Liver (tissue), 9 donors: Measurements from ENCODE around the gene CHST12. TPM values are rescaled to one million over a fixed set of nuclear protein-coding genes. Genes with fewer than 3 reads are reported as not detected.

ENCODE experiments used
- DNase-seq: peaks from one replicate; pipeline ENCODE4 v3.0.0-alpha.2; 2017; ENCODE audit warnings: low spot score
- H3K27ac ChIP-seq, 2 donors: one replicate each; pipeline ENCODE4 v1.7.0; 2013; ENCODE audit warnings: inconsistent platforms in 2 of 2, low read length in 2 of 2, control low read depth in 1 of 2, low read depth in 1 of 2, mild to moderate bottlenecking in 1 of 2
- H3K27me3 ChIP-seq, 4 donors: one replicate each; pipeline versions ENCODE4 v1.6.1 to v1.7.0; 2013; ENCODE audit warnings: low read length in 3 of 4, inconsistent platforms in 1 of 4, mild to moderate bottlenecking in 1 of 4, moderate library complexity in 1 of 4; ENCODE audit not compliant: control insufficient read depth in 4 of 4, insufficient read depth in 4 of 4
- H3K36me3 ChIP-seq, 4 donors: one replicate each; pipeline versions ENCODE4 v1.6.1 to v1.7.0; 2013; ENCODE audit warnings: low read length in 3 of 4, mild to moderate bottlenecking in 3 of 4, low read depth in 1 of 4, moderate library complexity in 1 of 4; ENCODE audit not compliant: control insufficient read depth in 4 of 4, insufficient read depth in 3 of 4
- H3K4me1 ChIP-seq, 4 donors: one replicate each; pipeline versions ENCODE4 v1.6.1 to v1.7.0; 2013; ENCODE audit warnings: low read length in 3 of 4, mild to moderate bottlenecking in 3 of 4, moderate library complexity in 1 of 4; ENCODE audit not compliant: control insufficient read depth in 4 of 4, insufficient read depth in 4 of 4
- H3K4me3 ChIP-seq, 3 donors: one replicate each; pipeline versions ENCODE4 v1.6.1 to v1.7.0; 2013; ENCODE audit warnings: low read length in 3 of 3, control low read depth in 1 of 3, low read depth in 1 of 3, mild to moderate bottlenecking in 1 of 3
- H3K9ac ChIP-seq, 2 donors: one replicate each; pipeline ENCODE4 v1.7.0; 2013; ENCODE audit warnings: low read length in 2 of 2, mild to moderate bottlenecking in 2 of 2, moderate library complexity in 2 of 2, control low read depth in 1 of 2, low read depth in 1 of 2
- H3K9me3 ChIP-seq, 4 donors: one replicate each; pipeline versions ENCODE4 v1.6.1 to v1.7.0; 2013; ENCODE audit warnings: low read length in 3 of 4; ENCODE audit not compliant: control insufficient read depth in 4 of 4
- EGR1 ChIP-seq, 2 donors: IDR thresholded peaks; 2 replicates each; pipeline ENCODE4 v1.6.1; 2016 to 2018; ENCODE audit warnings: antibody characterized with exemption in 2 of 2, low read depth in 2 of 2
- FOXA1 ChIP-seq: IDR thresholded peaks from 2 replicates; pipeline ENCODE4 v1.6.1; 2016; ENCODE audit warnings: antibody characterized with exemption
- FOXA2 ChIP-seq: IDR thresholded peaks from 2 replicates; pipeline ENCODE4 v1.6.1; 2016; ENCODE audit warnings: antibody characterized with exemption
- GABPA ChIP-seq, 2 donors: IDR thresholded peaks in 1 of 2; conservative IDR thresholded peaks in 1 of 2; 2 replicates each; pipeline ENCODE4 v1.6.1; 2016; ENCODE audit warnings: antibody characterized with exemption in 2 of 2, mild to moderate bottlenecking in 1 of 2, moderate library complexity in 1 of 2
- HNF4A ChIP-seq, 2 donors: conservative IDR thresholded peaks; 2 replicates each; pipeline ENCODE4 v1.6.1; 2016; ENCODE audit warnings: antibody characterized with exemption in 2 of 2, mild to moderate bottlenecking in 2 of 2
- HNF4G ChIP-seq: IDR thresholded peaks from 2 replicates; pipeline ENCODE4 v1.6.1; 2016; ENCODE audit warnings: antibody characterized with exemption
- JUND ChIP-seq, 2 donors: IDR thresholded peaks; 2 replicates each; pipeline ENCODE4 v1.6.1; 2016; ENCODE audit warnings: antibody characterized with exemption in 2 of 2
- MAX ChIP-seq: IDR thresholded peaks from 2 replicates; pipeline ENCODE4 v1.6.1; 2016; ENCODE audit warnings: antibody characterized with exemption
- NR2F2 ChIP-seq: IDR thresholded peaks from 2 replicates; pipeline ENCODE4 v1.6.1; 2016; ENCODE audit warnings: antibody characterized with exemption
- RAD21 ChIP-seq, 2 donors: IDR thresholded peaks; 2 replicates each; pipeline ENCODE4 v1.6.1; 2016; ENCODE audit warnings: antibody characterized with exemption in 2 of 2, mild to moderate bottlenecking in 2 of 2
- RXRA ChIP-seq, 2 donors: IDR thresholded peaks; 2 replicates each; pipeline ENCODE4 v1.6.1; 2017 to 2018; ENCODE audit warnings: antibody characterized with exemption in 2 of 2, mild to moderate bottlenecking in 1 of 2
- SP1 ChIP-seq: IDR thresholded peaks from 2 replicates; pipeline ENCODE4 v1.6.1; 2018; ENCODE audit warnings: antibody characterized with exemption, mild to moderate bottlenecking
- TAF1 ChIP-seq: conservative IDR thresholded peaks from 2 replicates; pipeline ENCODE4 v1.6.1; 2016; ENCODE audit warnings: antibody characterized with exemption, mild to moderate bottlenecking
- YY1 ChIP-seq: IDR thresholded peaks from 2 replicates; pipeline ENCODE4 v1.6.1; 2016; ENCODE audit warnings: antibody characterized with exemption, mild to moderate bottlenecking
- ZBTB33 ChIP-seq: IDR thresholded peaks from 2 replicates; pipeline ENCODE4 v1.6.1; 2016; ENCODE audit warnings: antibody characterized with exemption
- WGBS: extraction: QIAGEN DNeasy Blood & Tissue Kit; methylation state at CpG from one replicate; pipeline ENCODE4 v1.1.7; 2013; 5-methylcytosine and 5-hydroxymethylcytosine counted together
- polyA plus RNA-seq, 2 donors: library from polyadenylated mRNA; stranded (reverse) in 1 of 2; unstranded in 1 of 2; fragments of 200-250 nt in 1 of 2; fragments of >200 nt in 1 of 2; fragmentation: Nextera tagmentation in 1 of 2; extraction: Ambion mirVana in 1 of 2; gene quantifications; one replicate each; pipeline versions ENCODE4 v1.2.1 to v1.2.3, GENCODE V29; 2013 to 2015
- total RNA-seq, 2 donors: library from RNA; depleted of rRNA; stranded (reverse); fragments of >200 nt; gene quantifications; one replicate each; pipeline ENCODE4 v1.2.3, GENCODE V29; 2014
- TF ChIP-seq, protein P1 (sequence below): fragments of 150-350 bp; IDR thresholded peaks from 2 replicates; pipeline ENCODE4 v1.5.1; 2017; ENCODE audit warnings: improper control_type of control experiment, low read depth, low read length; ENCODE audit not compliant: missing input control
- donor health status: healthy.
- donor health status: healthy.
- donor health status: healthy.
- donor health status: healthy.
- donor health status: healthy.

Gene CHST12
- total and polyA plus RNA-seq, 4 donors: 3.2 to 11.9 (median 5.2) TPM

DNA sequence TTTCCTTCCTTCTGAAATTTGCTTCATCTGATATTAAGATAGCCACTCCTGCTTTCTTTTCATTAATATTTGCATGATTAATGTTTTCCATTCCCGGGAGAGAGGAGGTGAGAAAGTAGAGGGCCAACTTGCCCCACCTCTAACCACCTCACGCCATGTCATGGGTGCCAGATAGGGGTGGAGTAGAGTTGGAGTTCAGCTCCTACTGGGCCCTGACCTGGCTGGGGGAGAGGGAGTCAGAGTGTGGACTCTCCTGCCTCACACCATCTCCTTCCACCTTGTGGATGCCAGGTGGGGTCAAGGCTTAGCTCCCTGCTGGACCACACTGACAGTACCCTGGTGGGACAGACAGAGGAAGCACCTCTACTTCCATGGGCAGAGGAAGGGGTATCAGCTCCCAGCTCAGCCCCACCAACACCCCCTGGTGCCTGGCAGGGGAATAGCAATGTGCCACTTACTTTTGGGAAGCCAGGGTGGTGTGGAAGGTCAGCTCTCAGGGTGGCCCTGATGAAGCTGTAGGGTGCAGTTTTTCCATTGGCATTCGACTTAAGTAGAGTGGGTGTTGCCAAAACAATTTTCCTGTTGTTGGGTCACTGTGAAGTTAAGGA is 28.0 kb downstream of the CHST12 start:
- Histone ChIP-seq H3K27ac (no peak overlapping the region), H3K4me1 (no peaks in the 10 kb centered on the region), H3K9ac (no peak overlapping the region), H3K9me3 (no peaks in the 10 kb centered on the region), H3K36me3 (peaks cover 7 to 25% (median 9%) of the 10 kb centered on the region in 4 donors), H3K27me3 (no peaks in the 10 kb centered on the region), H3K4me3 (no peak overlapping the region)
- WGBS: 87% methylated on average over 3 of the region's 3 CpGs
- no peak for TF ChIP-seq GABPA (IDR thresholded peaks at IDR 0.05 in 1 of 2, conservative IDR thresholded peaks at IDR 0.05 in 1 of 2)
- TF ChIP-seq, protein P1, sequence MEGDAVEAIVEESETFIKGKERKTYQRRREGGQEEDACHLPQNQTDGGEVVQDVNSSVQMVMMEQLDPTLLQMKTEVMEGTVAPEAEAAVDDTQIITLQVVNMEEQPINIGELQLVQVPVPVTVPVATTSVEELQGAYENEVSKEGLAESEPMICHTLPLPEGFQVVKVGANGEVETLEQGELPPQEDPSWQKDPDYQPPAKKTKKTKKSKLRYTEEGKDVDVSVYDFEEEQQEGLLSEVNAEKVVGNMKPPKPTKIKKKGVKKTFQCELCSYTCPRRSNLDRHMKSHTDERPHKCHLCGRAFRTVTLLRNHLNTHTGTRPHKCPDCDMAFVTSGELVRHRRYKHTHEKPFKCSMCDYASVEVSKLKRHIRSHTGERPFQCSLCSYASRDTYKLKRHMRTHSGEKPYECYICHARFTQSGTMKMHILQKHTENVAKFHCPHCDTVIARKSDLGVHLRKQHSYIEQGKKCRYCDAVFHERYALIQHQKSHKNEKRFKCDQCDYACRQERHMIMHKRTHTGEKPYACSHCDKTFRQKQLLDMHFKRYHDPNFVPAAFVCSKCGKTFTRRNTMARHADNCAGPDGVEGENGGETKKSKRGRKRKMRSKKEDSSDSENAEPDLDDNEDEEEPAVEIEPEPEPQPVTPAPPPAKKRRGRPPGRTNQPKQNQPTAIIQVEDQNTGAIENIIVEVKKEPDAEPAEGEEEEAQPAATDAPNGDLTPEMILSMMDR: peak; percentile 50
- no peak for TF ChIP-seq MAX
- peak; percentile 64 to 79 for TF ChIP-seq RAD21 (IDR thresholded peaks at IDR 0.05)
- TF ChIP-seq FOXA1: no peak
- no peak for TF ChIP-seq HNF4G
- DNase-seq: no peak

DNA sequence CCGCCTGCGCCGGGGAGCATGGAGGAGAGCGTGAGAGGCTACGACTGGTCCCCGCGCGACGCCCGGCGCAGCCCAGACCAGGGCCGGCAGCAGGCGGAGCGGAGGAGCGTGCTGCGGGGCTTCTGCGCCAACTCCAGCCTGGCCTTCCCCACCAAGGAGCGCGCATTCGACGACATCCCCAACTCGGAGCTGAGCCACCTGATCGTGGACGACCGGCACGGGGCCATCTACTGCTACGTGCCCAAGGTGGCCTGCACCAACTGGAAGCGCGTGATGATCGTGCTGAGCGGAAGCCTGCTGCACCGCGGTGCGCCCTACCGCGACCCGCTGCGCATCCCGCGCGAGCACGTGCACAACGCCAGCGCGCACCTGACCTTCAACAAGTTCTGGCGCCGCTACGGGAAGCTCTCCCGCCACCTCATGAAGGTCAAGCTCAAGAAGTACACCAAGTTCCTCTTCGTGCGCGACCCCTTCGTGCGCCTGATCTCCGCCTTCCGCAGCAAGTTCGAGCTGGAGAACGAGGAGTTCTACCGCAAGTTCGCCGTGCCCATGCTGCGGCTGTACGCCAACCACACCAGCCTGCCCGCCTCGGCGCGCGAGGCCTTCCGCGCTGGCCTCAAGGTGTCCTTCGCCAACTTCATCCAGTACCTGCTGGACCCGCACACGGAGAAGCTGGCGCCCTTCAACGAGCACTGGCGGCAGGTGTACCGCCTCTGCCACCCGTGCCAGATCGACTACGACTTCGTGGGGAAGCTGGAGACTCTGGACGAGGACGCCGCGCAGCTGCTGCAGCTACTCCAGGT is 29.7 kb downstream of the CHST12 start:
- Histone ChIP-seq H3K9ac (no peak overlapping the region), H3K4me3 (no peak overlapping the region), H3K36me3 (peaks cover 7 to 25% (median 12%) of the 10 kb centered on the region in 4 donors), H3K27me3 (no peaks in the 10 kb centered on the region), H3K9me3 (no peaks in the 10 kb centered on the region), H3K27ac (no peak overlapping the region), H3K4me1 (no peaks in the 10 kb centered on the region)
- no peak for DNase-seq
- 98% methylated on average over 85 of the region's 85 CpGs for WGBS
- no peak for TF ChIP-seq RXRA (IDR thresholded peaks at IDR 0.05)
- TF ChIP-seq YY1: no peak
- no peak for TF ChIP-seq NR2F2

DNA sequence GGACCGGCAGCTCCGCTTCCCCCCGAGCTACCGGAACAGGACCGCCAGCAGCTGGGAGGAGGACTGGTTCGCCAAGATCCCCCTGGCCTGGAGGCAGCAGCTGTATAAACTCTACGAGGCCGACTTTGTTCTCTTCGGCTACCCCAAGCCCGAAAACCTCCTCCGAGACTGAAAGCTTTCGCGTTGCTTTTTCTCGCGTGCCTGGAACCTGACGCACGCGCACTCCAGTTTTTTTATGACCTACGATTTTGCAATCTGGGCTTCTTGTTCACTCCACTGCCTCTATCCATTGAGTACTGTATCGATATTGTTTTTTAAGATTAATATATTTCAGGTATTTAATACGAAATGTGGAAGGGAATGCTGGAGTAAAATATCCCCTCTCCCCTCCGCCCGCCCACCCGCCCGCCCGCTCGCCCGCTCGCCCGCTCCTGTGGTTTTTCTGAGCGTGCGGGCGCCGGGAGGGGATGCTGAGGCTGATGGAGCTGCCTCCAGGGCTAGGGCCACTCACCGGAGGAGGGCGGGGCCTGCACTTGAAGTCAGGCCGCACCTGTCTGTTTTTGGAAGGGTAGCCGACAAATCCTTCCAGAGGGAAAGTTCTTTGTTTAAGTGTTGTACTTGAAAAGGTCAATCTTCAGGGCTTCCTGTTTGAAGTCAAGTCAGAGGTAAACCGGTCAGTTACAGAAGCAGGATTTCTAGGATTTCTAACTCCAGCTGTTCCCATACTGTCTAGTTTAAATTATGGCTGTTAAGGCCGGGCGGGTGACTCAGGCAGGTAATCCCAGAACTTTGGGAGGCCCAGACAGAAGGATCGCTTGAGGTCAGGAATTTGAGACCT is 30.5 kb downstream of the CHST12 start:
- no peak for DNase-seq
- H3K4me1 ChIP-seq: no peaks in the 10 kb centered on the region
- no peak overlapping the region for H3K4me3 ChIP-seq
- no peak overlapping the region for H3K9ac ChIP-seq
- no peak overlapping the region for H3K27ac ChIP-seq
- WGBS: 96% methylated on average over 42 of the region's 42 CpGs
- no peaks in the 10 kb centered on the region for H3K9me3 ChIP-seq
- peaks cover 7 to 28% (median 12%) of the 10 kb centered on the region in 4 donors for H3K36me3 ChIP-seq
- no peaks in the 10 kb centered on the region for H3K27me3 ChIP-seq
- TF ChIP-seq RXRA (IDR thresholded peaks at IDR 0.05) (no peak), HNF4A (conservative IDR thresholded peaks at IDR 0.05) (no peak), HNF4G (no peak), NR2F2 (no peak), MAX (no peak), YY1 (no peak), ZBTB33 (no peak), SP1 (no peak), EGR1 (IDR thresholded peaks at IDR 0.05; ENCODE audit: low read depth in 2 of 2) (no peak), FOXA2 (no peak), TAF1 (no peak), JUND (IDR thresholded peaks at IDR 0.05) (no peak)
- TF ChIP-seq, protein P1: no peak
